Measurements from ENCODE around the gene POMC. TPM values are rescaled to one million over a fixed set of nuclear protein-coding genes. Genes with fewer than 3 reads are reported as not detected.
"Not testable (repeated sequence)": the region's sequence is repeated elsewhere in the genome, so short reads cannot be mapped to it uniquely, and the experiment has no call there.

POMC gene
- total and polyA plus RNA-seq, 8 donors, result 0.89 to 4.6 (median 3.2) TPM; not detected in 2

DNA sequence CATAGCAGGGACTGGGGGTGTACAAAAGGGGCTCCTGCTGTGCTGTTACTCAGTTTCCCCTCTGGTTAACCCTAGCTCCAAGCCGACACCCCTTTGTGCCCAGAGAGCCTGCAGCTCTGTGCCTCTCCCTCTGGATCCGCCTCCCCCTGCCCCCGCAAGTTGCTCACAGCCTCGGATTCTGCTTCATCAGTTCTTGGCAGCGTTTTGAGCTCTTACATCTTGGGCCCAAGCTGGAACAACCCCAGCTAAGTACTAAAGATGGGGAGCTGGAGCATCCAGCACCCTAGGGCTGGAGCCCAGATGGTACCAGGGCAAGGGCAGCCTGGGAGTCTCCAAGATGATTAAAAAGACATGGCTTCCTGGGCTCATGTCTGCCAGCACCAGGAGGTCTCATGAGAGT lies 40.7 kb downstream of the POMC start:
- 61 to 79% (median 70%) methylated on average over 5 of the region's 5 CpGs for WGBS, 5 donors
- Histone ChIP-seq H3K9me3 (no peaks in the 10 kb centered on the region), H3K27ac (no peak overlapping the region), H3K36me3 (no peaks in the 10 kb centered on the region), H3K4me1 (peaks cover 6 to 22% (median 18%) of the 10 kb centered on the region in 4 donors), H3K4me3 (no peak overlapping the region), H3K27me3 (peaks cover 0 to 33% (median 18%) of the 10 kb centered on the region in 3 donors)
- intact Hi-C loops (cut with DNase I; ENCODE audit: low total_unique reads), result no loop called here
- TF ChIP-seq EP300 (IDR thresholded peaks at IDR 0.05), result no peak
- TF ChIP-seq POLR2AphosphoS5 (IDR thresholded peaks at IDR 0.05), result no peak
- no peak for TF ChIP-seq POLR2A (IDR thresholded peaks at IDR 0.05)
- TF ChIP-seq, protein P1, sequence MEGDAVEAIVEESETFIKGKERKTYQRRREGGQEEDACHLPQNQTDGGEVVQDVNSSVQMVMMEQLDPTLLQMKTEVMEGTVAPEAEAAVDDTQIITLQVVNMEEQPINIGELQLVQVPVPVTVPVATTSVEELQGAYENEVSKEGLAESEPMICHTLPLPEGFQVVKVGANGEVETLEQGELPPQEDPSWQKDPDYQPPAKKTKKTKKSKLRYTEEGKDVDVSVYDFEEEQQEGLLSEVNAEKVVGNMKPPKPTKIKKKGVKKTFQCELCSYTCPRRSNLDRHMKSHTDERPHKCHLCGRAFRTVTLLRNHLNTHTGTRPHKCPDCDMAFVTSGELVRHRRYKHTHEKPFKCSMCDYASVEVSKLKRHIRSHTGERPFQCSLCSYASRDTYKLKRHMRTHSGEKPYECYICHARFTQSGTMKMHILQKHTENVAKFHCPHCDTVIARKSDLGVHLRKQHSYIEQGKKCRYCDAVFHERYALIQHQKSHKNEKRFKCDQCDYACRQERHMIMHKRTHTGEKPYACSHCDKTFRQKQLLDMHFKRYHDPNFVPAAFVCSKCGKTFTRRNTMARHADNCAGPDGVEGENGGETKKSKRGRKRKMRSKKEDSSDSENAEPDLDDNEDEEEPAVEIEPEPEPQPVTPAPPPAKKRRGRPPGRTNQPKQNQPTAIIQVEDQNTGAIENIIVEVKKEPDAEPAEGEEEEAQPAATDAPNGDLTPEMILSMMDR (IDR thresholded peaks at IDR 0.05), result no peak
- DNase-seq, result peak in 1 of 2 donors; percentile 44

DNA sequence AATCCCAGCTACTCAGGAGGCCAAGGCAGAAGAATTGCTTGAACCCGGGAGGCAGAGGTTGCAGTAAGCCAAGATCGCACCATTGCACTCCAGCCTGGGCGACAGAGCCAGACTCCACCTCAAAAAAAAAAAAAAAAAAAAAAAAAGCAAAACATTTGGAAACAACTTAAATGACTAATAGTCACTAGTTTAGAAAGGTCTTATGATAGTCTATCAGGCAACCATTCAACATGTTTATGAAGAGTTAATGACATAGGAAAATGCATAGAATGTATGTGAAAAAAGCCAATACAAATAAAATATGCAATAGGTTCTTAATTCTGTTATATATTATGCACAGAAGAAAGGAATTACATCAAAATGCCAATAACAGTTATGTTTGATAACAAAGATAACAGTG lies 41.3 kb downstream of the POMC start:
- 85 to 95% (median 92%) methylated on average over 3 of the region's 3 CpGs for WGBS, 5 donors
- H3K27ac ChIP-seq; intact Hi-C loops (cut with DNase I; ENCODE audit: low total_unique reads); H3K36me3 ChIP-seq; H3K9me3 ChIP-seq; H3K4me3 ChIP-seq; DNase-seq: not testable (repeated sequence)
- Histone ChIP-seq H3K27me3 (peaks cover 0 to 28% (median 14%) of the 10 kb centered on the region in 3 donors), H3K4me1 (peaks cover 6 to 18% (median 13%) of the 10 kb centered on the region in 4 donors)

DNA sequence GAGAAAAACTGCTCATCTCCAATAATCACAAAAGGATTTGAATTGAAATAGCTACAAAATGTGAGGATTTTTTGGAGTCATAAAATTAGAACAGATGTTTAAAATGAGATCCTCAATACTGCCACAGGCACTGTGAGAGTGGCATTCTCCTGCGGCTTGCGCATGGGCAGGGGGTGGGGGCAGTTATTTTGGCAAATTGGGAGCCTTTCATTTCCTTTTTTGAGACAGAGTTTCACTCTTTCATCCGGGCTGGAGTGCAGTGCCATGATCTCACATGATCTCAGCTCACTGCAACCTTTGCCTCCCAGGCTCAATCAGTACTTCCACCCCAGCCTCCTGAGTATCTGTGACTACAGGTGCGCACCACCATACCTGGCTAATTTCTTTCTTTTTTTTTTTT lies 42.4 kb downstream of the POMC start:
- 87 to 94% (median 89%) methylated on average over 4 of the region's 4 CpGs for WGBS, 5 donors
- Histone ChIP-seq H3K4me3 (no peak overlapping the region), H3K36me3 (no peaks in the 10 kb centered on the region), H3K27me3 (peaks cover 0 to 17% (median 3%) of the 10 kb centered on the region in 3 donors), H3K4me1 (peaks cover 0 to 9% (median 4%) of the 10 kb centered on the region in 4 donors), H3K9me3 (no peaks in the 10 kb centered on the region), H3K27ac (no peak overlapping the region)
- TF ChIP-seq EP300 (IDR thresholded peaks at IDR 0.05) (no peak), POLR2A (IDR thresholded peaks at IDR 0.05) (no peak), POLR2AphosphoS5 (IDR thresholded peaks at IDR 0.05) (no peak)
- TF ChIP-seq, protein P1 (IDR thresholded peaks at IDR 0.05), result no peak
- DNase-seq, result no peak
- intact Hi-C loops (cut with DNase I; ENCODE audit: low total_unique reads), result no loop called here

DNA sequence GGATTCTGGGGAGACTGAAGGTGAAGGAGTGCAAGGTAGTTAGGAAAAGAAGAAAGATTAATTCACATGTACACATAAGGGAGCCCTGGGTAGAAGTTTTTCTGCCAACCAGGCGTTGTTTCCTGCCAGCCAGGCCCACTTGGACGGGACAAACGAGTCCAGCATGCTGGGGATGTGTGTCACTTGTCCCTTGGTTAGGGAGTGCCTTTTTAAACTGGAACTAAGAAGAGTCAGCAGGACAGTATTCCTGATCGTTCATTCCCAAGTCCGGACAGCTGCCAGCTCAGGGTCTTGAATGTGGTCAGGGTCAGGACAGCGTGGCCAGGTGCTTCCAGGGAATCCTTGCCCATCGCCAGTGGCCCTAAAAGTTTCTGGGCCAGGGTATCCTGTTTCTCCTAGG lies 43.2 kb downstream of the POMC start:
- H3K9me3 ChIP-seq, result no peaks in the 10 kb centered on the region
- H3K27ac ChIP-seq, result no peak overlapping the region
- no peaks in the 10 kb centered on the region for H3K36me3 ChIP-seq
- TF ChIP-seq POLR2A (IDR thresholded peaks at IDR 0.05) (no peak), POLR2AphosphoS5 (IDR thresholded peaks at IDR 0.05) (no peak), EP300 (IDR thresholded peaks at IDR 0.05) (no peak)
- TF ChIP-seq, protein P1 (IDR thresholded peaks at IDR 0.05), result no peak
- peaks cover 0 to 9% (median 4%) of the 10 kb centered on the region in 4 donors for H3K4me1 ChIP-seq
- intact Hi-C loops (cut with DNase I; ENCODE audit: low total_unique reads), result no loop called here
- H3K27me3 ChIP-seq, result peaks cover 0 to 9% (median 0%) of the 10 kb centered on the region in 3 donors
- DNase-seq, result no peak
- H3K4me3 ChIP-seq, result no peak overlapping the region
- 84 to 92% (median 89%) methylated on average over 7 of the region's 7 CpGs for WGBS, 5 donors

DNA sequence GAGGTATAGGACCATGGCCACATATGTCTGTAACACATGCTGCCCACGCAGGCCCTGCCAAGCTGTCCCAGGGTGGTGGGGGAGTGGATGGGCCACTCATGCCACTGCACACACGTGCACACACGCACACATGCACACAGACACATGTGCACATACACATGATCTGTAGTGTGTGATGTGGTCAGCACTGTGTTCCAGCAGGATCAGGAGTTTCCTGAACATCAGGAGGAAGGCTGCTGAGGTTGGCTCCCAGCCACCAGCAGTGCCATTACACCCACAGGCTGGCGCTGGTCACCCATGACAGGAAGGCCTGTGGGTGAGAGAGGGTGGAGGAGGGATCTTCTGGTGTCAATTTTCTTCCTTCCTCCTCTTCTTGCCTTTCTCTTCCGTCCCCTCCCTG lies 44.7 kb downstream of the POMC start:
- no peak for DNase-seq
- TF ChIP-seq POLR2A (IDR thresholded peaks at IDR 0.05) (no peak), EP300 (IDR thresholded peaks at IDR 0.05) (no peak), POLR2AphosphoS5 (IDR thresholded peaks at IDR 0.05) (no peak)
- TF ChIP-seq, protein P1 (IDR thresholded peaks at IDR 0.05), result no peak
- intact Hi-C loops (cut with DNase I; ENCODE audit: low total_unique reads), result no loop called here
- Histone ChIP-seq H3K9me3 (no peaks in the 10 kb centered on the region), H3K4me3 (no peak overlapping the region), H3K27me3 (no peaks in the 10 kb centered on the region), H3K4me1 (no peaks in the 10 kb centered on the region), H3K27ac (no peak overlapping the region), H3K36me3 (no peaks in the 10 kb centered on the region)
- 63 to 91% (median 80%) methylated on average over 4 to 5 of the region's 5 CpGs for WGBS, 5 donors
